HepG2 (cell line): ENCODE data around the gene TNP2. TPM values are rescaled to one million over a fixed set of nuclear protein-coding genes. Genes with fewer than 3 reads are reported as not detected.

Experiments used
- ARNTL ChIP-seq: sonication (generic); formaldehyde crosslinking; IDR thresholded peaks from 2 replicates; pipeline ENCODE4 v1.4.0; 2020; ENCODE audit warnings: mild to moderate bottlenecking, missing genetic modification reagents
- CEBPB ChIP-seq: IDR thresholded peaks from 2 replicates; pipeline ENCODE4 v1.6.1; 2011; ENCODE audit warnings: low read depth, low read length, improper control_type of control experiment, borderline replicate concordance
- DNMT1 ChIP-seq: sonication (generic); formaldehyde crosslinking; IDR thresholded peaks from 2 replicates; pipeline ENCODE4 v1.5.1; 2020; ENCODE audit warnings: mild to moderate bottlenecking, missing genetic modification reagents
- FOXM1 ChIP-seq: sonication (generic); formaldehyde crosslinking; IDR thresholded peaks from 2 replicates; pipeline ENCODE4 v1.5.0; 2020; ENCODE audit warnings: missing genetic modification reagents
- JUN ChIP-seq: sonication (generic); formaldehyde crosslinking; IDR thresholded peaks from 2 replicates; pipeline ENCODE4 v1.4.0; 2020; ENCODE audit warnings: mild to moderate bottlenecking, missing genetic modification reagents
- KMT2B ChIP-seq: IDR thresholded peaks from 2 replicates; pipeline ENCODE4 v1.6.1; 2016; ENCODE audit warnings: missing genetic modification reagents, missing compliant biosample characterization
- NR1H2 ChIP-seq: sonication (generic); formaldehyde crosslinking; IDR thresholded peaks from 2 replicates; pipeline ENCODE4 v1.8.1; 2022; ENCODE audit warnings: low read depth, missing genetic modification reagents, borderline replicate concordance
- PHF20 ChIP-seq: sonication (generic); formaldehyde crosslinking; IDR thresholded peaks from 2 replicates; pipeline ENCODE4 v1.5.0; 2020; ENCODE audit warnings: mild to moderate bottlenecking, missing genetic modification reagents
- RAD51 ChIP-seq: fragments of 450-650 bp; IDR thresholded peaks from 2 replicates; pipeline ENCODE4 v1.6.1; 2016; ENCODE audit warnings: borderline replicate concordance
- SMAD1 ChIP-seq: sonication (generic); formaldehyde crosslinking; IDR thresholded peaks from 2 replicates; pipeline ENCODE4 v1.4.0; 2020; ENCODE audit warnings: missing genetic modification reagents, low read depth, mild to moderate bottlenecking, borderline replicate concordance
- SP5 ChIP-seq: IDR thresholded peaks from 2 replicates; pipeline ENCODE4 v1.6.1; 2016; ENCODE audit warnings: low read depth, borderline replicate concordance
- THAP11 ChIP-seq: IDR thresholded peaks from 2 replicates; pipeline ENCODE4 v1.6.1; 2016; ENCODE audit warnings: missing biosample characterization, missing genetic modification reagents
- ZBTB1 ChIP-seq: sonication (generic); formaldehyde crosslinking; IDR thresholded peaks from 2 replicates; pipeline ENCODE4 v1.4.0; 2020; ENCODE audit warnings: missing genetic modification reagents, borderline replicate concordance
- ZMYM3 ChIP-seq: sonication (generic); formaldehyde crosslinking; IDR thresholded peaks from 2 replicates; pipeline ENCODE4 v1.5.1; 2020; ENCODE audit warnings: mild to moderate bottlenecking, missing genetic modification reagents
- ZNF143 ChIP-seq: sonication (generic); formaldehyde crosslinking; IDR thresholded peaks from 2 replicates; pipeline ENCODE4 v1.4.0; 2020; ENCODE audit warnings: missing genetic modification reagents
- ZNF329 ChIP-seq: sonication (generic); formaldehyde crosslinking; IDR thresholded peaks from 2 replicates; pipeline ENCODE4 v1.9.0; 2021; ENCODE audit warnings: low read depth, mild to moderate bottlenecking, missing genetic modification reagents
- ZNF550 ChIP-seq: sonication (generic); formaldehyde crosslinking; IDR thresholded peaks from 2 replicates; pipeline ENCODE4 v1.4.0; 2020; ENCODE audit warnings: mild to moderate bottlenecking, missing genetic modification reagents, borderline replicate concordance
- ZNF776 ChIP-seq: sonication (generic); formaldehyde crosslinking; IDR thresholded peaks from 2 replicates; pipeline ENCODE4 v1.4.0; 2020; ENCODE audit warnings: mild to moderate bottlenecking, missing genetic modification reagents
- polyA plus RNA-seq, 8 experiments: library from polyadenylated mRNA; depleted of rRNA in 3 of 8; stranded (reverse) in 7 of 8; unstranded in 1 of 8; fragments of >200 nt; fragmentation: Illumina TruSeq in 4 of 8; extraction: Trizol in 4 of 8; gene quantifications; 2 replicates each; pipeline versions ENCODE4 v1.2.1 to v1.2.3, GENCODE V29; 2011 to 2016; ENCODE audit warnings: low read depth in 4 of 8, missing spikeins in 1 of 8, mixed read lengths in 1 of 8; ENCODE audit not compliant: insufficient read depth in 1 of 8
- total RNA-seq, 5 experiments: library from RNA; depleted of rRNA; stranded (reverse); fragments of >200 nt; fragmentation: Illumina TruSeq; extraction: Trizol; gene quantifications; 2 replicates each; pipeline ENCODE4 v1.2.3, GENCODE V29; 2016; ENCODE audit warnings: low read depth in 1 of 5
- TF ChIP-seq, protein P1 (sequence below): sonication (generic); formaldehyde crosslinking; IDR thresholded peaks from 2 replicates; pipeline ENCODE4 v1.4.0; 2020; ENCODE audit warnings: missing genetic modification reagents, mild to moderate bottlenecking, borderline replicate concordance
- TF ChIP-seq, protein P2 (sequence below): sonication (generic); formaldehyde crosslinking; IDR thresholded peaks from 2 replicates; pipeline ENCODE4 v1.4.0; 2020; ENCODE audit warnings: missing genetic modification reagents, borderline replicate concordance
- TF ChIP-seq, protein P3 (sequence below): sonication (generic); formaldehyde crosslinking; conservative IDR thresholded peaks from 2 replicates; pipeline ENCODE4 v1.4.0; 2020; ENCODE audit warnings: missing genetic modification reagents

Gene TNP2
- total and polyA plus RNA-seq, 2 of the 13 experiments (the other 11 are each of a cell fraction or from before 2014, with no cell fraction given): not detected

DNA sequence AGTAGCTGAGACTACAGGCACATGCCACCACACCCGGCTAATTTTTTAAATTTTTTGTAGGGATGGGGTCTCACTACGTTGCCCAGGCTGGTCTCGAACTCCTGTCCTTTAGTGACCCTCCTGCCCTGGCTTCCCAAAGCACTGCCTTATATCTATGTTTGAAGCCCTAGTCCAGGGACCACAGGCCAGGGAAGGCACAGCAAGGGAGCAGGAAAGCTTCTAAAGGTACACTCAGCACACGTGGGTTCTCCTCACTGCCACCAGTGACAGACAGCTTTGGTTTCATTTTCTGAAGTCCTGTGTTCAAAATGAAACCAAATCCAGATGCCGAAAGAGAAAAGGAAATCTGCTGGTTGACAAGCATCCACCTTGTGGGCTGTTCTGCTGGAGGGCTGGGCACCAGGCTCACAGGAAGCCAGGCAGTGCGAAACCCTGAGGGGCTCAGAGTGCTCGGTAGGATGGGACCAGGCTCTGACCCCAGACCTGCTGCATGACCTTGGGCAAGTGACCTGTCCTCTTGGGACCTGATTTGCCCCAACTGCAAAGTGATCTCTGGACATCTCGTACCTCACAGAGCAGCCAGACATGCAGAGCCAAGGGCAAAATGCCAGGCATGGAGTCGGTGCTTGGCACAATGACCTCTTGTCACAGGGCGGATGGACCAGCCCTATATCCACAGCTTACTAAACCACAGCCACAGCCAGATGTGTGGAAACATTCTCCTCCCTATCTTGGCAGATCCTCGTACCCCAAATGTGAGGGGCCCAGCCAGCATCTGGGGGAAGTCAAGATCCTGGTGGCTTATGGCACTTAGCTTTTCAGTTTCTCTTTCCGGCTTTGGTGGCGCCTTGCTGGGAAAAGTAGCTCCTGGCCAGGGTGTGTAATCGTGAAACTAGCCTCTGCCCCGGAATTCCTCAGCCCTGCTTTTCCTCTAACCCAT is 10.3 kb downstream of the TNP2 start (continued):
- TF ChIP-seq PHF20 (CRISPR knock-in tag) (no peak), ZNF143 (CRISPR knock-in tag) (no peak), ZMYM3 (peak; percentile 81), JUN (CRISPR knock-in tag) (no peak), ZBTB1 (CRISPR knock-in tag) (no peak), CEBPB (no peak), SMAD1 (CRISPR knock-in tag) (0 out of 2 replicates have a peak, but pooled peaks have one; percentile 57), DNMT1 (CRISPR knock-in tag) (peak; percentile 64; the same call in 1 of the 2 replicates), ZNF329 (CRISPR knock-in tag) (no peak), FOXM1 (CRISPR knock-in tag) (no peak), ARNTL (0 out of 2 replicates have a peak, but pooled peaks have one; percentile 65), THAP11 (CRISPR knock-in tag) (no peak; the same call in 1 of the 2 replicates), NR1H2 (CRISPR knock-in tag) (no peak), ZNF776 (CRISPR knock-in tag) (0 out of 2 replicates have a peak, but pooled peaks have one; percentile 59), ZNF550 (CRISPR knock-in tag) (peak; percentile 42; the same call in 1 of the 2 replicates), SP5 (CRISPR knock-in tag) (0 out of 2 replicates have a peak, but pooled peaks have one; percentile 33), KMT2B (peak; percentile 33; the same call in 1 of the 2 replicates), RAD51 (no peak)
- TF ChIP-seq, protein P1, sequence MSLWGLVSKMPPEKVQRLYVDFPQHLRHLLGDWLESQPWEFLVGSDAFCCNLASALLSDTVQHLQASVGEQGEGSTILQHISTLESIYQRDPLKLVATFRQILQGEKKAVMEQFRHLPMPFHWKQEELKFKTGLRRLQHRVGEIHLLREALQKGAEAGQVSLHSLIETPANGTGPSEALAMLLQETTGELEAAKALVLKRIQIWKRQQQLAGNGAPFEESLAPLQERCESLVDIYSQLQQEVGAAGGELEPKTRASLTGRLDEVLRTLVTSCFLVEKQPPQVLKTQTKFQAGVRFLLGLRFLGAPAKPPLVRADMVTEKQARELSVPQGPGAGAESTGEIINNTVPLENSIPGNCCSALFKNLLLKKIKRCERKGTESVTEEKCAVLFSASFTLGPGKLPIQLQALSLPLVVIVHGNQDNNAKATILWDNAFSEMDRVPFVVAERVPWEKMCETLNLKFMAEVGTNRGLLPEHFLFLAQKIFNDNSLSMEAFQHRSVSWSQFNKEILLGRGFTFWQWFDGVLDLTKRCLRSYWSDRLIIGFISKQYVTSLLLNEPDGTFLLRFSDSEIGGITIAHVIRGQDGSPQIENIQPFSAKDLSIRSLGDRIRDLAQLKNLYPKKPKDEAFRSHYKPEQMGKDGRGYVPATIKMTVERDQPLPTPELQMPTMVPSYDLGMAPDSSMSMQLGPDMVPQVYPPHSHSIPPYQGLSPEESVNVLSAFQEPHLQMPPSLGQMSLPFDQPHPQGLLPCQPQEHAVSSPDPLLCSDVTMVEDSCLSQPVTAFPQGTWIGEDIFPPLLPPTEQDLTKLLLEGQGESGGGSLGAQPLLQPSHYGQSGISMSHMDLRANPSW (CRISPR knock-in tag): no peak
- TF ChIP-seq, protein P2, sequence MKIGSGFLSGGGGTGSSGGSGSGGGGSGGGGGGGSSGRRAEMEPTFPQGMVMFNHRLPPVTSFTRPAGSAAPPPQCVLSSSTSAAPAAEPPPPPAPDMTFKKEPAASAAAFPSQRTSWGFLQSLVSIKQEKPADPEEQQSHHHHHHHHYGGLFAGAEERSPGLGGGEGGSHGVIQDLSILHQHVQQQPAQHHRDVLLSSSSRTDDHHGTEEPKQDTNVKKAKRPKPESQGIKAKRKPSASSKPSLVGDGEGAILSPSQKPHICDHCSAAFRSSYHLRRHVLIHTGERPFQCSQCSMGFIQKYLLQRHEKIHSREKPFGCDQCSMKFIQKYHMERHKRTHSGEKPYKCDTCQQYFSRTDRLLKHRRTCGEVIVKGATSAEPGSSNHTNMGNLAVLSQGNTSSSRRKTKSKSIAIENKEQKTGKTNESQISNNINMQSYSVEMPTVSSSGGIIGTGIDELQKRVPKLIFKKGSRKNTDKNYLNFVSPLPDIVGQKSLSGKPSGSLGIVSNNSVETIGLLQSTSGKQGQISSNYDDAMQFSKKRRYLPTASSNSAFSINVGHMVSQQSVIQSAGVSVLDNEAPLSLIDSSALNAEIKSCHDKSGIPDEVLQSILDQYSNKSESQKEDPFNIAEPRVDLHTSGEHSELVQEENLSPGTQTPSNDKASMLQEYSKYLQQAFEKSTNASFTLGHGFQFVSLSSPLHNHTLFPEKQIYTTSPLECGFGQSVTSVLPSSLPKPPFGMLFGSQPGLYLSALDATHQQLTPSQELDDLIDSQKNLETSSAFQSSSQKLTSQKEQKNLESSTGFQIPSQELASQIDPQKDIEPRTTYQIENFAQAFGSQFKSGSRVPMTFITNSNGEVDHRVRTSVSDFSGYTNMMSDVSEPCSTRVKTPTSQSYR (CRISPR knock-in tag): no peak
- TF ChIP-seq, protein P3, sequence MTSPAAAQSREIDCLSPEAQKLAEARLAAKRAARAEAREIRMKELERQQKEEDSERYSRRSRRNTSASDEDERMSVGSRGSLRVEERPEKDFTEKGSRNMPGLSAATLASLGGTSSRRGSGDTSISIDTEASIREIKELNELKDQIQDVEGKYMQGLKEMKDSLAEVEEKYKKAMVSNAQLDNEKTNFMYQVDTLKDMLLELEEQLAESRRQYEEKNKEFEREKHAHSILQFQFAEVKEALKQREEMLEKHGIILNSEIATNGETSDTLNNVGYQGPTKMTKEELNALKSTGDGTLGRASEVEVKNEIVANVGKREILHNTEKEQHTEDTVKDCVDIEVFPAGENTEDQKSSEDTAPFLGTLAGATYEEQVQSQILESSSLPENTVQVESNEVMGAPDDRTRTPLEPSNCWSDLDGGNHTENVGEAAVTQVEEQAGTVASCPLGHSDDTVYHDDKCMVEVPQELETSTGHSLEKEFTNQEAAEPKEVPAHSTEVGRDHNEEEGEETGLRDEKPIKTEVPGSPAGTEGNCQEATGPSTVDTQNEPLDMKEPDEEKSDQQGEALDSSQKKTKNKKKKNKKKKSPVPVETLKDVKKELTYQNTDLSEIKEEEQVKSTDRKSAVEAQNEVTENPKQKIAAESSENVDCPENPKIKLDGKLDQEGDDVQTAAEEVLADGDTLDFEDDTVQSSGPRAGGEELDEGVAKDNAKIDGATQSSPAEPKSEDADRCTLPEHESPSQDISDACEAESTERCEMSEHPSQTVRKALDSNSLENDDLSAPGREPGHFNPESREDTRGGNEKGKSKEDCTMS (CRISPR knock-in tag): no peak
